ENCODE results near the gene HNRNPLL. TPM values are rescaled to one million over a fixed set of nuclear protein-coding genes. Genes with fewer than 3 reads are reported as not detected.

HNRNPLL gene
- total and polyA plus RNA-seq, 2 donors: 24.1 to 54.0 TPM

DNA sequence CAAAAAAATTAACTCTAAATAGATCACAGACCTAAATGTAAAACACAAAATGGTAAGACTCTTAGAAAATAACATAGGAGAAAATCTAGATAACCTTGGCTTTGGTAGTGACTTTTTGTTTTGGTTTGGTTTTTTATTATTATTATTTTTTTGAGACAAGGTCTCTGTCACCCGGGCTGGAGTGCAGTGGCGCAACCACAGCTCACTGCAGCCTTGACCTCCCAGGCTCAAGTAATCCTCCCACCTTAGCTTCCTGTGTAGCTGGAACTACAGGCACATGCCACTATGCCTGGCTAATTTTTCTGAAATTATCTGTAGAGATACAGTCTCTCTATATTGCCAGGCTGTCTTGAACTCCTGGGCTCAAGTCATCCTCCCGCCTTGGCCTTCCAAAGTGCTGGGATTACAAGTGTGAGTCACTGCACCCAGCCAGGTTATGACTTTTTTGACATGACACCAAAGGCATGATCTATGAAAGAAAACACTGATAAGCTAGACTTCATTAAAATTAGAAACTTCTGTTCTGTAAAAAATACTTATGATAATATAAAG lies 88.0 kb downstream of the HNRNPLL start:
- Histone ChIP-seq H3K4me3 (ENCODE audit: low read length in 2 of 2) (no peak overlapping the region), H3K4me1 (ENCODE audit: control insufficient read depth in 2 of 2, insufficient read depth in 2 of 2, low read length in 2 of 2) (no peaks in the 10 kb centered on the region), H3K27ac (ENCODE audit: low read depth in 1 of 2, low read length in 1 of 2) (no peak overlapping the region), H3K36me3 (ENCODE audit: control insufficient read depth in 2 of 2, insufficient read depth in 2 of 2, low read length in 1 of 2) (no peaks in the 10 kb centered on the region), H3K27me3 (ENCODE audit: control insufficient read depth in 2 of 2, insufficient read depth in 1 of 2, low read length in 1 of 2) (no peaks in the 10 kb centered on the region), H3K9me3 (ENCODE audit: control insufficient read depth in 2 of 2, insufficient read depth in 1 of 2, low read length in 1 of 2) (no peaks in the 10 kb centered on the region)
- 95% methylated on average over 3 of the region's 3 CpGs for WGBS
- no peak for DNase-seq (ENCODE audit: low read depth in 6 of 9, low spot score in 9 of 9)

DNA sequence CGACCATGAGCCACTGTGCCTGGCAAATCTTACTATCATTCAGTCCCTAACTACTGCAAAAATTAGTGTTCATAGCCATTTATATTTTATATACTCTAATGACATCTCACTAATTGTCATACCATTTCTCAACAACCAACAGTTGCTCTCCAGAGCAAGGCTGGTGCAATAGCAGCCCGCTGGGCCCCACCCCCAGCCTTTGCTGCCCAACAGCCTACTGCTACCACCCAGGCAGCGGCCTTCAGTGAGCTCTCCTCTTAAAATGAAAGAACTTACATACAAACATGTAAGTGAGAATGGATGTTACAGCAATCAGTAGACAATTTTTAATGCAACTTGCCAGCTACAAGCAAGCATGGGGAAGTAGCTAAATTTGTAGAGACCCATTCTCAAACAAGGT lies 90.5 kb downstream of the HNRNPLL start:
- no peaks in the 10 kb centered on the region for H3K9me3 ChIP-seq (ENCODE audit: control insufficient read depth in 2 of 2, insufficient read depth in 1 of 2, low read length in 1 of 2)
- WGBS: 82% methylated on average over 3 of the region's 3 CpGs
- no peak overlapping the region for H3K27ac ChIP-seq (ENCODE audit: low read depth in 1 of 2, low read length in 1 of 2)
- no peaks in the 10 kb centered on the region for H3K27me3 ChIP-seq (ENCODE audit: control insufficient read depth in 2 of 2, insufficient read depth in 1 of 2, low read length in 1 of 2)
- H3K36me3 ChIP-seq (ENCODE audit: control insufficient read depth in 2 of 2, insufficient read depth in 2 of 2, low read length in 1 of 2): no peaks in the 10 kb centered on the region
- H3K4me3 ChIP-seq (ENCODE audit: low read length in 2 of 2): no peak overlapping the region
- peaks cover 0 to 3% of the 10 kb centered on the region in 2 donors for H3K4me1 ChIP-seq (ENCODE audit: control insufficient read depth in 2 of 2, insufficient read depth in 2 of 2, low read length in 2 of 2)
- no peak for DNase-seq (ENCODE audit: low read depth in 6 of 9, low spot score in 9 of 9)

Other genes starting within 250 kb of the HNRNPLL start
- 69.1 TPM for gene ATL2, start 225.7 kb downstream of the HNRNPLL start, total RNA-seq
- gene ATL2, start 225.7 kb downstream of the HNRNPLL start, polyA plus RNA-seq: 59.4 TPM
- 12.0 TPM for gene GALM, start 63.2 kb upstream of the HNRNPLL start, total RNA-seq
- gene GALM, start 63.2 kb upstream of the HNRNPLL start, polyA plus RNA-seq: 10.0 TPM
- 204 TPM for gene SRSF7, start 148.4 kb upstream of the HNRNPLL start, total RNA-seq
- 244 TPM for gene SRSF7, start 148.4 kb upstream of the HNRNPLL start, polyA plus RNA-seq
- gene GEMIN6, start 175.3 kb upstream of the HNRNPLL start, total RNA-seq: 18.2 TPM
- gene GEMIN6, start 175.3 kb upstream of the HNRNPLL start, polyA plus RNA-seq: 13.0 TPM

All from thymus (tissue), 11 donors.